NB4 (cell line): ENCODE data around the gene C1orf87.

Experiments
- DNase-seq: peaks from one replicate; pipeline ENCODE4 v3.0.0; 2010; ENCODE audit warnings: low read depth
- H3K4me3 ChIP-seq: one replicate; pipeline ENCODE4 v1.5.1; 2011; ENCODE audit warnings: mild to moderate bottlenecking, low read depth, low read length, moderate library complexity
- MYC ChIP-seq: IDR thresholded peaks from 2 replicates; pipeline ENCODE4 v1.6.1; 2011; ENCODE audit warnings: low read depth, low read length
- POLR2A ChIP-seq: IDR thresholded peaks from 2 replicates; pipeline ENCODE4 v1.6.1; 2011; ENCODE audit warnings: mild to moderate bottlenecking; ENCODE audit not compliant: insufficient read length; ENCODE audit errors: extremely low read depth
- TF ChIP-seq, protein P1 (sequence below): IDR thresholded peaks from 2 replicates; pipeline ENCODE4 v1.6.1; 2011; ENCODE audit warnings: low read depth, low read length
- TF ChIP-seq, protein P2 (sequence below): IDR thresholded peaks from one replicate; pipeline ENCODE4 v1.5.1; 2012; ENCODE audit warnings: low read depth, low read length

Gene C1orf87

DNA sequence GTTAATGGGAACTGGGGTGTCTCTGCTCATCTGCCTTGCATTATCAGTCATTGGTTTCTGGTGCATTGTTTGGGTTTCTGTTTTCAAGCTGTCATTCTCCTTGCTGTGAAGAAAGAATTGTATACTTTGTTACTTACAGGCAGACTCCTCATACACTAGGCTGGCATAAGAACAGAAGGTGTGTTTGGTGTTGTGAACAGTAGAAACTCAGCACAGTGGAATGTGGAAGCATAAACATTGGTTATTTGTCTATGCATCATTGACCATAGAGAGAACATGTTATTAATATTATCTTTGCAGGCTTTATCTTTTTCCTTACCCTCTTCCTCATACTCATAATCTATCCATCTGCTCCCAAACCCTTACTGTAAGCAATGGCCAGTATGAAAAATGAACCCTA is 18.2 kb downstream of the C1orf87 start:
- H3K4me3 ChIP-seq, result no peak overlapping the region
- no peak for DNase-seq
- TF ChIP-seq MYC (no peak), POLR2A (no peak)

DNA sequence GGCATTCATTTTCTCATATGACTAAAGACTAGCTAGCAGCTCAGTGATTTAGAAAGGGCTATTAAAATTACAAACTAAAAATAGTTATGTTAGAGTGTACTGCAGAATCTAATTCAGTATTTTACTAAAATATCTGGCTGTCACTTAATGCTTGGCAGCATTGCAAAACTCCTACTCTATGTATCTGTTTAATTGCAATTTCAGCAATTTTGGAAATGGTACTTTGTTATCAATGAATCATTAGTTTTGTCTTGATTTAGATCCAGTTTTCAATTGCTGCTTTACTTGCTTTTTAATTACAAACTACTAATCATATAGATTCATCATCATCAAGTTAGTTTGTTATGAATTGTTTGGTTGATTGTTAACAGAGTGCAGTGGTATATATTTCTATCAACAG is 19.2 kb downstream of the C1orf87 start:
- TF ChIP-seq, protein P1, sequence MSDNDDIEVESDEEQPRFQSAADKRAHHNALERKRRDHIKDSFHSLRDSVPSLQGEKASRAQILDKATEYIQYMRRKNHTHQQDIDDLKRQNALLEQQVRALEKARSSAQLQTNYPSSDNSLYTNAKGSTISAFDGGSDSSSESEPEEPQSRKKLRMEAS, result no peak
- no peak for TF ChIP-seq POLR2A
- no peak for TF ChIP-seq MYC
- TF ChIP-seq, protein P2, sequence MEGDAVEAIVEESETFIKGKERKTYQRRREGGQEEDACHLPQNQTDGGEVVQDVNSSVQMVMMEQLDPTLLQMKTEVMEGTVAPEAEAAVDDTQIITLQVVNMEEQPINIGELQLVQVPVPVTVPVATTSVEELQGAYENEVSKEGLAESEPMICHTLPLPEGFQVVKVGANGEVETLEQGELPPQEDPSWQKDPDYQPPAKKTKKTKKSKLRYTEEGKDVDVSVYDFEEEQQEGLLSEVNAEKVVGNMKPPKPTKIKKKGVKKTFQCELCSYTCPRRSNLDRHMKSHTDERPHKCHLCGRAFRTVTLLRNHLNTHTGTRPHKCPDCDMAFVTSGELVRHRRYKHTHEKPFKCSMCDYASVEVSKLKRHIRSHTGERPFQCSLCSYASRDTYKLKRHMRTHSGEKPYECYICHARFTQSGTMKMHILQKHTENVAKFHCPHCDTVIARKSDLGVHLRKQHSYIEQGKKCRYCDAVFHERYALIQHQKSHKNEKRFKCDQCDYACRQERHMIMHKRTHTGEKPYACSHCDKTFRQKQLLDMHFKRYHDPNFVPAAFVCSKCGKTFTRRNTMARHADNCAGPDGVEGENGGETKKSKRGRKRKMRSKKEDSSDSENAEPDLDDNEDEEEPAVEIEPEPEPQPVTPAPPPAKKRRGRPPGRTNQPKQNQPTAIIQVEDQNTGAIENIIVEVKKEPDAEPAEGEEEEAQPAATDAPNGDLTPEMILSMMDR, result no peak
- DNase-seq, result no peak
- H3K4me3 ChIP-seq, result no peak overlapping the region

DNA sequence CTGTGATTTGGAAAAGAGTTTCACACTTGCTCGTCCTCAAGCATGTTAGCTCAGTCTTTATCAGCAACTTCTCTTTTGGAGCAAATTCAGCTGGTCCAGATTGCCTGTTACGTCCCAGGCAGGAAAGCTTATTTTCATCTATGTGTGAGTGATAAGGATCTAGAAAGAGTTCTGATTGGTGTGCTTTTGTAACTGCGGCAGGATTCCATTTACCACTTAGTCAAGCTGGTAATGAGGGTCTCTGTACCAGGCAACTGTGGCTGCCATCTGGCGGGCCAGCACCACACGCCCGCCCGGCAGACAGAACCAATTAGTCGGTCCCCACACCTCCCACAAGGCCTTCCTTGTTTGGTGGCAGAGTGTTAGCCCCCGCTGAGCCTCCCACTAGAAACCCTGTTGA is 21.0 kb downstream of the C1orf87 start:
- no peak for DNase-seq
- H3K4me3 ChIP-seq, result no peak overlapping the region
- TF ChIP-seq MYC, result no peak
- TF ChIP-seq, protein P2, result no peak
- no peak for TF ChIP-seq POLR2A
- TF ChIP-seq, protein P1, result no peak

DNA sequence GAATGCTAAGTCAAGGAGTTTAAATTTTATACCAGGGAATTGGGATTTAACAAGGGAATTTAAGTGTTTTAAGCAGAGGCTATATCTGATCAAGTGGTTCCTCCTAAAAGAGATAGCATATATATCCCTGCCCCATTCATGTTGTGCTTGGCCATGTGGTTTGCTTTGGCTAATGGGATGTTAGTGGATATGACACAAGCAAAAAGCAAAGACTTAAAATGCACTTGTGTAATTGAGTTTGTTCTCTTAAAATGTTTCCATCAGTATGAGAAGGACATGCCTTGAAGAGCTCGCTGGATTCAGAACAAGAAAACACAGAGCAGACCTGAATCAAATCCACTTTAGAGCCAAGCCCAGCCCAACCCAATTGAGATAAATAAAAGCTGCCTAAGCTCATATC is 22.4 kb downstream of the C1orf87 start:
- no peak overlapping the region for H3K4me3 ChIP-seq
- TF ChIP-seq POLR2A (no peak), MYC (no peak)
- no peak for DNase-seq

DNA sequence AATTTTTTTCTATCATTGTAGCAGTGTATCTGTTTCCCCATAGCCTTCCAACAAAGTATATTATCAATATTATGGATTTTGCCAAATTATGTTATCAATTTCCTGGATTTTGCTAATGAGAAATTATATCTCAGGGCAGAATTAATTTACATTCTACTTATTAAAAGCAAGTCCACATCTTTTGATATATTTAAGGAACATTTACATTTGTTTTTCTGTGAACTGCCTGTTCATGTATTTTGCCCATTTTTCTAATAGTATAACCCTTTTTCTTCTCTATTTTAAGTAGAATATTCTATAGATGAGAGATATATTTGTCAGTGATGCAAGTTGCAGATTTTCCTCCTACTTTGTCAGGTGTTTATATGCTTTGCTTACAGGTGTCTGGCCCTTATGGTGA is 24.4 kb downstream of the C1orf87 start:
- no peak for DNase-seq
- TF ChIP-seq, protein P1, result no peak
- no peak overlapping the region for H3K4me3 ChIP-seq

DNA sequence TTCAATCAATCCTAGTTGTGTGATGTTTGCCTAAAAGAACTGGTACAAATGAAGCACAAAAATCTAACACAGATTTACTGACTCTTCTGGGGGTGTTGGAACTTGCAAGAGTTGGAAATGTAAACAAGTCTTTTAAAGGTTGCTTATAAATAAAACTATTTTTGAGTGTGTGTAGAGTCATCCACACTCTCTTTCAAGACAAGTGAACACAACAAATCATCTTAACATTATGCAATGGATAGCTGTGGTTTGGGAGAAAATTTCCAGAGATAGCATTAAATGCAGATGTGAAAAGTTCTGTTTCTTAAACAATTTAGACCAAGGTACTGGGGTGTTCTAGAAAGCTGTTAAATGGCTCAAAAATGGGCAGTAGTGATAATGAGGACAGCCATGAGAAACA is 28.7 kb downstream of the C1orf87 start:
- TF ChIP-seq POLR2A, result no peak
- TF ChIP-seq, protein P2, result no peak
- TF ChIP-seq MYC, result no peak
- no peak overlapping the region for H3K4me3 ChIP-seq
- DNase-seq, result no peak

DNA sequence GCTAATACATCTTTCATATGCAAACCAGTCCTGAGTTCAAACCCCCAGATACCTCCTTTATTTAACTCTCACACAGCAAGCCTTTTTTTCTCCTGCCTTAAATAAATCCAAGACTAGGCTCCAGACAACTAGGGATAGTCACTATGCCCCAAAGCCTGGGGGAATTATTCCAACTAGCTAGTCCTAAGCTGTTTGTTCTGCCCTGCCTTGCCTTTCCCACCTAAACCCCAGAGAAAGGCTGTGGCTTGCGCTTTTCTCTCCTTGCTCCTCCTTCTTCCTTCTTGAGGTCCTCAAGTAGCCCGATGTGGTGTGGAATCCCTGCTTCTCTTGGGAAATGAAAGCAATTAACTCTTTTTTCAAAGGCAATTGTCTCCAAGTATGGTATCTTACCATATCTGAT is 31.8 kb downstream of the C1orf87 start:
- no peak for TF ChIP-seq MYC
- TF ChIP-seq POLR2A, result no peak
- TF ChIP-seq, protein P2, result no peak
- TF ChIP-seq, protein P1, result no peak
- DNase-seq, result no peak
- no peak overlapping the region for H3K4me3 ChIP-seq
